HEK293 (cell line): ENCODE measurements around the gene DIS3L2.

ENCODE experiments used
- CTCF ChIA-PET: fragments of 350-600 bp; formaldehyde crosslinking; extraction: SDS; loops from one replicate; lab custom pipeline; 2021; ENCODE audit warnings: antibody characterized with exemption; lab: Yijun Ruan, JAX
- POLR2A ChIA-PET: fragments of 300-600 bp; formaldehyde crosslinking; extraction: SDS; loops from one replicate; lab custom pipeline; 2020; ENCODE audit warnings: antibody characterized with exemption, inconsistent platforms; lab: Yijun Ruan, JAX
- H3K27ac ChIP-seq: fragments of 200-500 bp; sonication (Bioruptor generic); 2 replicates; pipeline ENCODE4 v1.5.1; 2014; ENCODE audit warnings: low read depth, low read length, control low read depth, inconsistent platforms; ENCODE audit errors: extremely low read depth
- H3K36me3 ChIP-seq, 2 experiments: fragments of 200-500 bp in 1 of 2; sonication (Bioruptor generic) in 1 of 2; 1 replicate in 1 of 2; 2 replicates in 1 of 2; pipeline ENCODE4 v1.5.1; 2014 to 2017; ENCODE audit warnings: inconsistent platforms in 2 of 2, low read length in 2 of 2; ENCODE audit not compliant: control insufficient read depth in 2 of 2, insufficient read depth in 1 of 2
- H3K4me1 ChIP-seq: fragments of 200-500 bp; sonication (Bioruptor generic); 2 replicates; pipeline ENCODE4 v1.5.1; 2014; ENCODE audit warnings: mild to moderate bottlenecking, low read length, inconsistent platforms; ENCODE audit not compliant: control insufficient read depth, insufficient read depth
- H3K4me3 ChIP-seq: 2 replicates; pipeline ENCODE4 v1.5.1; 2011; ENCODE audit warnings: low read depth, mild to moderate bottlenecking, control low read depth, low read length, moderate library complexity
- H3K9me3 ChIP-seq: fragments of 200-500 bp; sonication (Bioruptor generic); 2 replicates; pipeline ENCODE4 v1.5.1; 2014; ENCODE audit warnings: low read depth, low read length, inconsistent platforms; ENCODE audit not compliant: control insufficient read depth, insufficient read depth
- CTCF ChIP-seq: fragments of 450-650 bp; formaldehyde crosslinking; IDR thresholded peaks from 2 replicates; pipeline ENCODE4 v1.5.1; 2016; ENCODE audit warnings: missing biosample characterization, missing genetic modification characterization
- EGR2 ChIP-seq: fragments of 450-650 bp; formaldehyde crosslinking; IDR thresholded peaks from 2 replicates; pipeline ENCODE4 v1.5.1; 2016; ENCODE audit warnings: low read depth, missing biosample characterization, missing genetic modification characterization
- ELK4 ChIP-seq: IDR thresholded peaks from 2 replicates; pipeline ENCODE4 v1.6.1; 2011; ENCODE audit warnings: mild to moderate bottlenecking, low read depth, low read length, borderline replicate concordance
- GFI1B ChIP-seq: fragments of 450-650 bp; formaldehyde crosslinking; IDR thresholded peaks from 2 replicates; pipeline ENCODE4 v1.5.1; 2016; ENCODE audit warnings: missing biosample characterization, missing genetic modification characterization
- HIC1 ChIP-seq: fragments of 450-650 bp; formaldehyde crosslinking; IDR thresholded peaks from 2 replicates; pipeline ENCODE4 v1.5.1; 2016; ENCODE audit warnings: missing biosample characterization, missing genetic modification characterization
- KLF16 ChIP-seq: fragments of 450-650 bp; formaldehyde crosslinking; IDR thresholded peaks from 2 replicates; pipeline ENCODE4 v1.5.1; 2017; ENCODE audit warnings: missing biosample characterization, missing genetic modification characterization
- RBAK ChIP-seq: fragments of 450-650 bp; formaldehyde crosslinking; IDR thresholded peaks from 2 replicates; pipeline ENCODE4 v1.5.1; 2016; ENCODE audit warnings: missing biosample characterization, missing genetic modification characterization
- SCRT2 ChIP-seq: fragments of 450-650 bp; formaldehyde crosslinking; IDR thresholded peaks from 2 replicates; pipeline ENCODE4 v1.5.1; 2016; ENCODE audit warnings: missing biosample characterization, missing genetic modification characterization
- ZBTB1 ChIP-seq: fragments of 450-650 bp; formaldehyde crosslinking; IDR thresholded peaks from 2 replicates; pipeline ENCODE4 v1.5.1; 2016; ENCODE audit warnings: missing biosample characterization, missing genetic modification characterization
- ZBTB20 ChIP-seq: fragments of 450-650 bp; formaldehyde crosslinking; IDR thresholded peaks from 2 replicates; pipeline ENCODE4 v1.5.1; 2016; ENCODE audit warnings: missing biosample characterization, missing genetic modification characterization
- ZBTB48 ChIP-seq: fragments of 450-650 bp; formaldehyde crosslinking; IDR thresholded peaks from 2 replicates; pipeline ENCODE4 v1.5.1; 2016; ENCODE audit warnings: missing biosample characterization, missing genetic modification characterization
- ZFP3 ChIP-seq: fragments of 450-650 bp; formaldehyde crosslinking; IDR thresholded peaks from 2 replicates; pipeline ENCODE4 v1.5.1; 2016; ENCODE audit warnings: low read depth, missing biosample characterization, missing genetic modification characterization
- ZFP41 ChIP-seq: fragments of 450-650 bp; formaldehyde crosslinking; IDR thresholded peaks from 2 replicates; pipeline ENCODE4 v1.5.1; 2016; ENCODE audit warnings: missing biosample characterization, missing genetic modification characterization, borderline replicate concordance
- ZNF138 ChIP-seq: fragments of 450-650 bp; formaldehyde crosslinking; IDR thresholded peaks from 2 replicates; pipeline ENCODE4 v1.5.1; 2016; ENCODE audit warnings: missing biosample characterization, missing genetic modification characterization, borderline replicate concordance
- ZNF148 ChIP-seq: fragments of 450-650 bp; formaldehyde crosslinking; IDR thresholded peaks from 2 replicates; pipeline ENCODE4 v1.5.0; 2017; ENCODE audit warnings: missing biosample characterization, missing genetic modification characterization, borderline replicate concordance
- ZNF184 ChIP-seq: fragments of 450-650 bp; IDR thresholded peaks from 2 replicates; pipeline ENCODE4 v1.5.1; 2018; ENCODE audit warnings: missing biosample characterization, mild to moderate bottlenecking, missing genetic modification characterization
- ZNF341 ChIP-seq: fragments of 450-650 bp; formaldehyde crosslinking; IDR thresholded peaks from 2 replicates; pipeline ENCODE4; 2016; ENCODE audit warnings: low read depth, missing biosample characterization, missing genetic modification characterization
- ZNF366 ChIP-seq: fragments of 450-650 bp; formaldehyde crosslinking; conservative IDR thresholded peaks from 2 replicates; pipeline ENCODE4 v1.5.1; 2016; ENCODE audit warnings: missing biosample characterization, missing genetic modification characterization
- ZNF48 ChIP-seq: fragments of 450-650 bp; formaldehyde crosslinking; IDR thresholded peaks from 2 replicates; pipeline ENCODE4 v1.5.1; 2016; ENCODE audit warnings: missing biosample characterization, missing genetic modification characterization
- ZNF529 ChIP-seq: fragments of 450-650 bp; formaldehyde crosslinking; IDR thresholded peaks from 2 replicates; pipeline ENCODE4 v1.5.1; 2017; ENCODE audit warnings: missing genetic modification characterization, missing biosample characterization; ENCODE audit not compliant: insufficient replicate concordance
- ZNF549 ChIP-seq: fragments of 450-650 bp; IDR thresholded peaks from 2 replicates; pipeline ENCODE4 v1.5.1; 2018; ENCODE audit warnings: missing biosample characterization, missing genetic modification characterization, mild to moderate bottlenecking, inconsistent platforms, moderate library complexity
- ZNF580 ChIP-seq: fragments of 450-650 bp; formaldehyde crosslinking; IDR thresholded peaks from 2 replicates; pipeline ENCODE4 v1.5.1; 2016; ENCODE audit warnings: missing biosample characterization, missing genetic modification characterization
- ZNF610 ChIP-seq: fragments of 450-650 bp; formaldehyde crosslinking; IDR thresholded peaks from 2 replicates; pipeline ENCODE4 v1.5.1; 2016; ENCODE audit warnings: missing biosample characterization, missing genetic modification characterization, borderline replicate concordance
- ZNF623 ChIP-seq: fragments of 450-650 bp; formaldehyde crosslinking; IDR thresholded peaks from 2 replicates; pipeline ENCODE4 v1.5.1; 2016; ENCODE audit warnings: missing biosample characterization, missing genetic modification characterization
- ZNF654 ChIP-seq: fragments of 450-650 bp; formaldehyde crosslinking; IDR thresholded peaks from 2 replicates; pipeline ENCODE4 v1.5.1; 2016; ENCODE audit warnings: low read depth, missing biosample characterization, missing genetic modification characterization
- ZNF660 ChIP-seq: fragments of 450-650 bp; IDR thresholded peaks from 2 replicates; pipeline ENCODE4 v1.5.1; 2018; ENCODE audit warnings: missing biosample characterization, mild to moderate bottlenecking, missing genetic modification characterization
- ZNF701 ChIP-seq: fragments of 450-650 bp; formaldehyde crosslinking; IDR thresholded peaks from 2 replicates; pipeline ENCODE4 v1.5.1; 2016; ENCODE audit warnings: missing biosample characterization, missing genetic modification characterization
- ZNF768 ChIP-seq: fragments of 450-650 bp; formaldehyde crosslinking; IDR thresholded peaks from 2 replicates; pipeline ENCODE4 v1.5.1; 2018; ENCODE audit warnings: missing biosample characterization, mild to moderate bottlenecking, missing genetic modification characterization
- ZNF843 ChIP-seq: fragments of 450-650 bp; formaldehyde crosslinking; IDR thresholded peaks from 2 replicates; pipeline ENCODE4 v1.5.1; 2016; ENCODE audit warnings: missing biosample characterization, missing genetic modification characterization
- ZXDB ChIP-seq: fragments of 450-650 bp; formaldehyde crosslinking; IDR thresholded peaks from 2 replicates; pipeline ENCODE4 v1.5.1; 2016; ENCODE audit warnings: missing biosample characterization, missing genetic modification characterization

The DIS3L2 gene

GRCh38 chr2:232229911-232230310 is 268.4 kb downstream of the DIS3L2 start (continued):
- TF ChIP-seq ZNF148 (tag by site-specific recombination) (no peak), ZNF184 (tag by site-specific recombination) (no peak), ZXDB (tag by site-specific recombination) (no peak), ZBTB48 (tag by site-specific recombination) (no peak), ZBTB1 (tag by site-specific recombination) (no peak), ZFP3 (tag by site-specific recombination) (no peak), ZNF366 (tag by site-specific recombination) (no peak), ZNF843 (tag by site-specific recombination) (no peak), ZNF580 (no peak), ELK4 (no peak), HIC1 (tag by site-specific recombination) (no peak), ZFP41 (tag by site-specific recombination) (no peak)

- Histone ChIP-seq H3K36me3 (no peaks in the 10 kb centered on the region), H3K27ac (no peak overlapping the region), H3K4me1 (peaks cover 6% of the 10 kb centered on the region; the same call in 1 of the 2 replicates), H3K9me3 (no peaks in the 10 kb centered on the region), H3K4me3 (no peak overlapping the region)
- POLR2A ChIA-PET: no interaction called here
- CTCF ChIA-PET: interaction anchor here (0.6 to 2.0 kb wide), 11 partner anchors 9 to 330 kb away, joined by 3 to 7 read pairs (median 4); no protein-coding TSS in a partner anchor
- TF ChIP-seq ZBTB20 (no peak), GFI1B (no peak), RBAK (tag by site-specific recombination) (no peak), ZNF610 (no peak), ZNF138 (tag by site-specific recombination) (no peak), KLF16 (tag by site-specific recombination) (no peak), EGR2 (tag by site-specific recombination) (no peak), ZFP41 (tag by site-specific recombination) (no peak), ZNF366 (tag by site-specific recombination) (no peak), SCRT2 (tag by site-specific recombination) (no peak), ZNF701 (tag by site-specific recombination) (no peak), CTCF (tag by site-specific recombination) (peak; percentile 28; the same call in 1 of the 2 replicates), ZNF341 (tag by site-specific recombination) (0 out of 2 replicates have a peak, but pooled peaks have one; percentile 10), ZNF549 (tag by site-specific recombination) (no peak), ZNF768 (no peak), ZNF654 (tag by site-specific recombination) (0 out of 2 replicates have a peak, but pooled peaks have one; percentile 14), ZNF660 (no peak), ZNF623 (tag by site-specific recombination) (no peak), ZNF48 (no peak), ZNF529 (tag by site-specific recombination) (no peak)
Observed at GRCh38 chr2:232230560-232230959, 269.0 kb downstream of the DIS3L2 start.
